ENCODE data around the gene ADAM15.

- TF ChIP-seq CTCF (IDR thresholded peaks at IDR 0.05) (no peak), EP300 (IDR thresholded peaks at IDR 0.05) (no peak), POLR2A (IDR thresholded peaks at IDR 0.05) (no peak)
Observed at GRCh38 chr1:155034318-155035208, 16.6 kb upstream of the ADAM15 start.
